HL-60/S4 treated with retinoic acid at 250 ng/mL for 4 days and 3 days (cell line): ENCODE data around the gene SERGEF.
"Not testable (repeated sequence)": the region's sequence is repeated elsewhere in the genome, so short reads cannot be mapped to it uniquely, and the experiment has no call there.

Experiments used
- in situ Hi-C: fragments of 300-500 bp; cut with MboI; formaldehyde crosslinking; loops from 2 replicates; pipeline ENCODE4 v1.7.0; 2022; ENCODE audit warnings: low sequenced_read_pairs

SERGEF gene

DNA sequence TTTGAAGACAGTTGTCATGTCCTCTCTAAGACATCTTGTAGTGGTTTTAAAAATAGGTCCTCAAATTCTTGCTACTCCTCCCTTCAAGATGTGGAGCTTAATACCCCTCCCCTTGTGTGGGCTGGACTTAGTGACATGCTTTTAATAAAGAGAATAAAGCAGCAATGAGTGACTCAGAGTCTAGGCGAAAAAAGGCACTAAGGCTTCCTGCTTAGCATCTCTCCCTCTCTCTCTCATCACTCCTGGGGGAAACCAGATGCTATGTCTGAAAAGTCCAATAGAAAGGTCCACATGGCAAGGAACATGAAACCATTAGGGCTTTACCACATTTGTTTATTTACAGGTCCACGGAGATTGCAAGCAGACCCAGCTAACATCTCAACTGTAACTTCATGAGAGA lies 11.7 kb downstream of the SERGEF start:
- in situ Hi-C loops, result no loop called here

DNA sequence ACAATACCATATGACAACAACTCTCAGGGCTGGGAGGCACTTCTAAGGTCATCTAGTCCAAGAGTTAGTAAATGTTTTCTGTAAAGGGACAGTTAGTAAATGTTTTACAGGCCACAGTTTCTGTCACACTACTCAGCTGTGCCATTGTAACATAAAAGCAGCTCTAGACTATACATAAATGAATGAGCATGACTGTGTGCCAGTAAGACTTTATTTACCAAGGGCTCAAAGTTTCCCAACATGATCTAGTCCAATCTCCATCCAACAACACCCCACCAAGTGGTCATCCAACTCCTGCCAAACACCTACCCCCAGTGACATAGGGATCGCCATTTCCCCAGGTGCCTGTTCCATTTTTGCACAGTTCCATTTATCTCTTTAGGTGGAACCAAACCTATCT lies 12.1 kb downstream of the SERGEF start:
- in situ Hi-C loops, result no loop called here

DNA sequence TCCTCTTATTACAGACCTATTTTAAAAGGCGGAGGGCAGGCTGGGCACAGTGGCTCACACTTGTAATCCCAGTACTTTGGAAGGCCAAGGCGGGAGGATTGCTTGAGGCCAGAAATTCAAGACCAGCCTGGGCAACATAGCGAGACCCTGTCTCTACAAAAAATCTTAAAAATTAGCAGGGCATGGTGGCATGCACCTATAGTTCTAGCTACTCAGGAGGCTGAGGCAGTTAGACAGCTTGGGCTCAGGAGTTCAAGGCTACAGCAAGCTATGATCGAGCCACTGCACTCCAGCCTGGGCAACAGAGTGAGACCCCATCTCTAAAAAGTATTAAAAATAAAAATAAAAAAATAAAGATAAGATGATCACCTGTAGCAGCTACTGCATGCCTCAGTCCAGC lies 12.7 kb downstream of the SERGEF start:
- in situ Hi-C loops, result not testable (repeated sequence)

DNA sequence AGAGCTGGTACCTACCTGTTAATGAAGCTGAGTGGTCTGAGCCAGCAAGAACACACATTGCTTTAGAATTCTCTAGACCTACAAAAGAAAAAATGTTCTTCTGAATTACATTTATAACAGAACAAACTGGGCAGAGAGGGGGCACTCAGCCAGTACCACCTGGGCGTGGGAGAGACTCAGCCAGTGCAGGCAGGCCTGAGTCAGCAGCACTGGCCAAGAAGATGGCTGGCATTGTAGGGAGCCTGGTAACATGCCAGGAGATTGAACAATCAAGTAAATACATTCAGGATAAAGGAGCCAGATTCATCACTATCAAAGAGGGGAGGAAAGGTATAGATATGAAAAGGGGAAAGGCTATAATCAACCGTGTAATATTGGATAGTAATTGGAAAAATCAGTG lies 19.9 kb downstream of the SERGEF start:
- in situ Hi-C loops, result loop anchor here (25.0 kb wide), 2 partner anchors 256 to 406 kb away; partner anchors contain the start of gene KCNC1

DNA sequence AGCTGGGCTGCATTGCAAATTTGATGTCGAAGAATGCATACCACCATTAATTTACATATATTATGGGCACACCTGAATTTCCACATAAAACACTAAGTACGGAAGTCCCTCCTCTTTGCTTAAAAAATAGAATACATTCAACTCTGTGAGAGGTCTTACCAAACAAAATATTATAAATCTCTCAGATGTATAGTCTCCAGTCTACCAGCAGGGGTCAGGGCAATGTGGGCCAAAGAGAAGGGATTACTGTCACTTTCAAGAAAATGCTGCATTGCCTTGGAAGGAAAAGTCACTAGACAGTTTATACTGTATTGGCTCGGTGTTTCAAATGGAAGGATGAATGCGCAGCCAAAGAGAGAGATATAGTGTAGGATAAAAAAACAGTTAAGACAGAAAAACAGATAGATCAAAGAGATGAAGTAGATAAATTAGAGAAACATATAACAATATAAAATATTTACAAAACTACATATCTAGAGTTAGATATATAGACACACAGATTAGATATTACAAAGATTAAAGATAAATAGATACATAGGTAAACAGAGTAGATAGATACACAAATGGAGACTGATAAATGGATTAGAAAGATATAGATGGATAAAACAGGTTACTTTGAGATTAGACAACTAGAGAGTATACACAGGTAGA lies 20.9 kb downstream of the SERGEF start:
- in situ Hi-C loops, result loop anchor here (25.0 kb wide), 2 partner anchors 255 to 405 kb away; partner anchors contain the start of gene KCNC1

DNA sequence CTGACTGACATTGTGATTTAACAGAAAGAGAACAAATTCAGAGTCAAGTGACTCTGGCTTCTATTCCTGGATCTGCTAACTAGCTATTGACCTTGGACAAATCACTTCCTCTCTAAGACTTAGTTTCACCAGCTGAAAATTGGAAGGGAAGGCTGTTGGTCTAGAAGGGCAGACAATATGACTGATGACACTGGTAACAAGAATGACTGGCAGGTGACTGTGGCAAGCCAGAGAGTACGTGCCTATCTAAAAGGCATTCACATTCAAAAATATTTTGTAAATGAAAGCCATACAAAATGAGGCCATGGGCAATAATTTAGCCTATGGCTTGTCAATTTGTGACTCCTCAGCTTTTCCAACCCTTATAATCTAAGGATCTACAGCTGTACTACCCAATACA lies 23.5 kb downstream of the SERGEF start:
- in situ Hi-C loops, result loop anchor here (25.0 kb wide), 2 partner anchors 252 to 402 kb away; partner anchors contain the start of gene KCNC1

DNA sequence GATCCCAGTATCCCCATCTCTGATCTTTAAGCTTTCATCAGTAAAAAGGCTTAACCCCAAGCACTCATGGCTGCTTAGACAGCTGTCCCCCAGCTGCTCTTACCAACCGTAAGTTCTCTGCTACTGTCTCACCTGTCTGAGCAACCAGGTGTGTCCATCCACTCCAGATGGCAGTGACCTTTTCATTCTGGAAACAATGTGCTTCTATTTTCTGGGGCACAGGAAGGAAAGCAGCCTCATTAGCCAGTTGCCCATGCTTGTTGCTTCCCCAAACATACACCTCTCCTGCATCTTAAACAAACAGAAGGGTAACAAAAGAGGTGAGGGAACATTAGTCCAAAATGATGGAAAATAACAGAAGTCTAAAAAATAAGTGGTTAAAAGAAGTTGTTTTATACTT lies 24.4 kb downstream of the SERGEF start:
- in situ Hi-C loops, result loop anchor here (25.0 kb wide), 2 partner anchors 251 to 401 kb away; partner anchors contain the start of gene KCNC1

DNA sequence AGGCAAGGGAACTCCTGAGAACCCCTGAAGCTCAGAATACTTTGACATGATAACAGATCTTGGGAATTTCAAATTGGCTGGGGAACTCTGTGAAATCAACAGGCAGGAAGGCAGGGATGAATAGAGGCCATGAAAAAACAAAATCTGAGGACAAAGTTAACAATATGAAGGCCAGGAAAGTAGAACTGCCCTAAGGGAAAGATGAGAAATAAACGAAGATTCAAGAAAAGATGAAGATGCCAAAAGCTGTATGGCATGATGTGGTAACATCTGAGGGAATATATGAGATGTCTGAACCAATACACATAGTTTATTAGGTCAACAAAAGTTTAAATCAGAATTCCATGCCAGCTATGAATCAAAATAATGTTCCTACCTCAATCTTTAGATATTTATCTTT lies 25.0 kb downstream of the SERGEF start:
- in situ Hi-C loops, result loop anchor here (25.0 kb wide), 2 partner anchors 251 to 401 kb away; partner anchors contain the start of gene KCNC1

DNA sequence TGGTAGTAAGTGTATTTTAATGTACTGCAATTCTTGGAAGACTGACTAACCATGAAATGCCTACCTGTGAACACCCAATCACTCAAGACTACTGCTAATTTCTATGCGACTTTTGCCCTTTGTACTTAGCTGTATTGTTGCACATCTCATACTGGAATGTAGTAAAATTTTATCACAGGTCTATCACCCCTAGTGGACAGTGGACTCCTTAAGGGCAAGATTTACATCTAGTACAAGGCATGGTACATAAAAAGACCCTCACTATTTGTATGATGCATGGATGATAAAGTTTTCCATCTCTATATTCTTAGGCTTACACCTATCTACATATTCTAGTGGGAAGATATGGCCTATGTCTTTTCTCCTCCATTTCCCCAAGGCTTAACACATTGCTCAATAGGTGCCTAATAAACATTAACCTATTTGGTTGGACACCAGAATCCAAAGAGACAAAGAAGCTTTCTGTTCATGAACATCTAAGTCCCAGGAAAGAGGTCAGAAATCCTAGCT lies 26.1 kb downstream of the SERGEF start:
- in situ Hi-C loops, result loop anchor here (25.0 kb wide), 2 partner anchors 249 to 399 kb away; partner anchors contain the start of gene KCNC1

DNA sequence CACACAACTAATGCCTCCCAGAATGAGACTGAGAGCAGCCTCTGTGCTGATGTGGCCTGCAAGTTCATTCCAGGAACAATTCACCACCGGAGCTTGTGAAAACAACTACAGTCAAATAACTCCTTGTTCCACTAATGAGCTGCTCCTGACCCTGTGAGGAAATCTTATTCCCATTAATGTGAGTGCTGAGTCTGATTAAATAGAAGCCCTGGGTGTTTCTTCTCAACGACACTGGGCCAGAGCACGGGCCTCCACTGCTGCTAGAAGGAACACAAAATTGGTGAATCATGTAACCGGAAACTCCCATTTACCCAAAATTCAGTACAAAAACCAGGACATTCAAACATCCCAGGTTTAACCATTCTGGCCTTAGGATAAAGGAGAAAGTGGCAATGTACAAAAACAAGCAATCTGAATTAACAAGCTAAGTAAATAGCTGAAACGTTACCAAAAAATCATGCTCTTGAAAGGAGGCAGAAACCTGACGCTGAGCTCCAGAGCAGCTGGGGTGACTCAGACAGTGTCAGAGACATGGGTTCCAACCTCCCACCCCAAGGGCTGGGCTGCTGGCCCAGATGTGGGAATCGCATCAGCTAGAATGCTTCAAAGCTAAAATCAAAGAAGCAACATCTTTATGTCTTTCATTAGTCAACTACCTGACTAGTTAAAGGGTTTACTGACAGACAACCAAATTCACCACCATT lies 26.7 kb downstream of the SERGEF start:
- in situ Hi-C loops, result loop anchor here (25.0 kb wide), 2 partner anchors 249 to 399 kb away; partner anchors contain the start of gene KCNC1

DNA sequence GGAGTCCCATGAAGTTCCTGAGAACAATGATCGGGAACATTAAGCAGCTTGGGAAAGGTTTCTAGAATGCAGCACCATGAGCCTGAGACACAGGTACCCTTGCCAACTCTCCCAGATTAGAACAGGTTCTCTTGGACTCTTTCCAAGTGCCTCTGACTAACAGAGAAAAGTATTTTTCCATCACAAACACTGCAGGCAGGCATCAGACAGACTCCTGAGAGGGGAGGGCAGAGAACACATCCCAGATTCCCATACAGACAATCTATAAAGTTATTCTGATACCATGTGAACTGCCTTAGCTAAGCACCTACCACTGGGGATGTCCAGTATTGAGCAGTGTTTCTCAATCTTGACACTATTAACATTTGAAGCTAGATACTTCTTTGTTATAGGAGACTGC lies 27.3 kb downstream of the SERGEF start:
- in situ Hi-C loops, result loop anchor here (25.0 kb wide), 2 partner anchors 248 to 398 kb away; partner anchors contain the start of gene KCNC1

DNA sequence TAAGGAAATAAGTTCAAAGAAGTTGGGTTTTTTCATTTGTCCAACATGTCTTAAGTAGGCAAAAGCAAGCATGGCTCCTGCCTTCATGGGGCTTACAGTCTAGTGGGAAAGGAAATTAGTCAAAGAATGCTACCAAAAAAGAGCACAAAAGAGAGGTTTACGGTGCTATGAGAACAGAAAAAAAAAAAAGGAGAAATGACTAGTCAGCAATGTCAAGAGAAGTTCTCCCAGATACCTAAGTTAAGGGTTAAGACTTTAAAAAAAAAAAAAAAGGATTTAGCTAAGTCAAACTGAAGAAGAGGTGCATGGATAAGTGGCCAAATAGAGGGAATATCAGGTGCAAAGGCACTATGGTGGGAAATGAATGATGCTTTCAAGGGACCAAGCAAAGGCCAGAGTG lies 29.3 kb downstream of the SERGEF start:
- in situ Hi-C loops, result loop anchor here (25.0 kb wide), 2 partner anchors 246 to 396 kb away; partner anchors contain the start of gene KCNC1

DNA sequence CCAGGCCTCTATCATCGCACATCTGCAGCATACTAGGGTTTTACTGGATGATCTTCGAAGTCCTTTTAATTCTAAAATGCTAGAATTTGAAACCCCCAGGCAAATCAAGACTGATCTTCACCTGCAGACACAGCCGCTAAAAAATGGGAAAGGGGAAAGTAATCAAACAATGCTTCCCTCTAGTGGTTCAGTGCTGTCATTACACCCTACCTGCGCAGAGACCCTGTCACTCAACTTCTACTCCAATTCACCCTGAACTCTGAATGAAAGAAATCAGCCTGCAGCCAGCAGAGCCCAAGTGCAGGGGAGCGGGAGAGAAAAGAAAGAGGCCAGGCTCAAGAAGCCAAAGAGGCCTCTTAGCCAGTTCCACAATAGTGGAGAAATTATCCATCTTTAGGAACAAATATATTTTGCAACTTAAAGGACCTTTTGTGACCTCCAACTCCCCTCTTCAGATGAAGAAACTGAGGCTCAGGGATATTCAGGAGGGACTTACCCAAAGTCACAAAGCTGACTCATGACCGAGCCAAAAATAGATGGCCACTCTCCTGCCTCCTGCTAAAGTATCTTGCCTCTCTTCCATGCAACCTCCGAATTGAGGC lies 33.0 kb downstream of the SERGEF start:
- in situ Hi-C loops, result loop anchor here (25.0 kb wide), 2 partner anchors 243 to 393 kb away; partner anchors contain the start of gene KCNC1

DNA sequence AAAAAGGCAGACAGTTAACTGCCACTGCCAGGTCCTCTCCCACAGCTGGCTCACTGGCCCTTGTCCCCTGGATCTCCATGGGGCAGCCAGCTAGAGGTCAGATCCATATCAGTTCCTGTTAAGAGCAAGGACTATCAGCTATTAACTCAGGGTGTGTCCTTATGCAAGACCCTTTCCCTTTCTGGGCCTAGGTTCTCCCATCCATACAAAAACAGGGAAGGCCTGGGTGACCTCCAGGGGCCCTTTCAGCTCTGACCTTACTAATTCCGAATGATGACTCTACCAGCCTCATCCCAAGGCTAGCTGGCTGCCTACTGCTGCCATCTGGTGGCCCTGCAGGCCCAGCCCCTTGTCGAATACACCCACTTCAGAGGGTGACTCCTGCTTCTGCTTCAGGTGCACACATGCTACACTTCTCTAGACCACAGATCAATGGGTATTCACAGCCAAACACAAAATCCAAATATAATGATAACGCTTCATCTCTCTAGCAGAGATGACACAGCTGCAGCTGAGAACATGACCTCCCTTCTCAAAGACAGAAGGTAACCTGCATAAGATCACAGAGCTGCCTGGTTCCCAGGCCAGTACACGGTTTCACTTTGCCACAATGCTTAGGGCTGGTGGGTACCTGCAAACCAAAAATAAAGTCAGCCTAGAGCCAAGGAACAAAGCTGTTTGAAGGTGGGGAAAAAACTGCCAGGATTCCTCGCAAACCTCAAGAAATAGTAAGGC lies 34.1 kb downstream of the SERGEF start:
- in situ Hi-C loops, result loop anchor here (25.0 kb wide), 2 partner anchors 241 to 391 kb away; partner anchors contain the start of gene KCNC1

DNA sequence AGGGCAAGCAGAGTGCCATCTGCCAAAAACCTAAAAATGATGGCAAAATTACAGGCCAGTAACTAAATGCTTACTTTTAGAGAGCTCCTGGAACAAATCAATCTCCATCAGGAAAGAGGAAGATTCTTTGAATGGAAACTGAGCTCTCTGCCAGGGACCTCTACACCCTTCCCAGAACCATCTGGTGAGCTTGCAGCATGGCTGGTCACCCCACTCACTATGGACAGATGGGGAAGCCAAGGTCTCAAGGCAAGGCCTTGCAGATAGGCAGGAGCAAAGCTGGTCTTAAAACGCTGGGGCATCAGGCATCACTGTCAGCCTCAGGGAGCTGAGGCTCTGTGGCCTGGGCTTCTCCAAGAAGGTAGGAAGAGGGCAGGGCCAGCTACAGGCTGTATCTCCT lies 36.2 kb downstream of the SERGEF start:
- in situ Hi-C loops, result loop anchor here (25.0 kb wide), 2 partner anchors 239 to 389 kb away; partner anchors contain the start of gene KCNC1

DNA sequence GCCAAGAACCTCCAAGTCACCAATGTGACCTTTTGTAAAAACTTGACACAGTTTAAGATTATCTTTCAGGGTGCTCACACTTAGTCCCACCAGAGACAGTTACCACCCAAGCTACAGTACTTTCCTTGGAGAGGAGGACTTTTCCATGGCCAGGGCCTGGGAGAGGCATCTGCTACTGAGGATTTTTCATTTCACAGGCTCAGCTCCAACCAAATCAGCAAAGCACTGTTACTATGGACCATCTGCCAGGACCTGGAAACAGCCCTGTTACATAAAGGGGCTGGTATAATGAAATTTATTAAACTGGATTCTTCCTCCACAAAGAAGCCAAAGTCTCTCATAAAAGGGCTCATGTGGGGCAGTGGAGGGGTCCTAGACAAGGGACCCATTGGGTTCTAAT lies 38.6 kb downstream of the SERGEF start:
- in situ Hi-C loops, result no loop called here

DNA sequence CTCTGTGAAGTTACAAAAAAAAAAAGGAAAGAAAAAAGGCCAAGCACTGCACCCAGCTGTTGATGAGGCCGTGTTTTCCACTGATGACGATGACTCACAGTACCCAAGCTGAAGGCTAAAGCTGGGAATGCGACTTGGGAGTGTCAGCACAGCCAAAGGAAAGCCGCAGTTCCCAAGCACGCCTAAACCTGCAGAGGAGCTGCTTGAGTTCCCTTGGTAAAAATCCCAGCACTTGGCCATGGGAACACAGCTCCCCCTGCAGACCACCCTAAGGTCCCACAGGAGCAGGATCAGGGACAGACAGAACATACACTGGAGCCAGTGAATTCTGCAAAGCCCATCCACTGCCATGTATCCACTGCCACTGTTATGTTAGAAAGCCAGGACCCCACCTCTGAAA lies 39.9 kb downstream of the SERGEF start:
- in situ Hi-C loops, result no loop called here

DNA sequence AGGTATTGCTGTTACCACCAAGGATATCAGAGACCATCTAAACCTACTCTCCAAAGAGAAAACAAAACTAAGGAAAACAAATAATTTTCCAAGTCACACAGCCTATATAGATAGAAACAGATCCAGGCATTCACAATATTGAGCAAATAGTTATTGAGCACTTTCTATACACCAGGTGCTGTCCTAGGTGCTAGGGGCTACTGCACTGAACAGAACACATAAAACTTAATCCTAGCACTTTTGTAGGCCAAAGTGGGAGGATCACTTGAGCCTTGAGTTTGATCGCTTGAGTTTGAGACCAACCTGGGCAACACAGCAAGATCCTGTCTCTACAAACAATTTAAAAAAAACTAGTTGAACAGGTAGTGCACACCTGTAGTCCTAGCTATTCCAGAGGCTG lies 44.6 kb downstream of the SERGEF start:
- in situ Hi-C loops, result no loop called here

DNA sequence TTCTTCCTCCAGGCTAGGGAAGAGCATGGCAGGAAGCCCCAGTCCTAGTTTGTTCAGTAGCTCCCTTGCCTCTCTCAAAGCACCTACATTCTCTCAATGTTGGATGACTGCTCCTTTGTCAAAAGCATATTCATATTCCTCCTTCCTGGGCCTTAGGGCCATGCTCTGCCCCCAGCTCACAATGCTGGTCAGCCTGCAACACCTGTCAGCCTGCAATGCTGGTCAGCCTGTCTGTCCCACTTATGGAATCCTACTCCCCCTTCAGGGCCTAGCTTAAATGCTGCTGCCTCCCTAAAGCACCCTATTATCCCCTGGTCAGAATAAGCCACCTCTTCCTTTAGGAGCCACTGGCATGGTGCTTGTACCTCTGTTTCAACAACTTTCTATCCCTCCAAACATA lies 45.2 kb downstream of the SERGEF start:
- in situ Hi-C loops, result no loop called here

DNA sequence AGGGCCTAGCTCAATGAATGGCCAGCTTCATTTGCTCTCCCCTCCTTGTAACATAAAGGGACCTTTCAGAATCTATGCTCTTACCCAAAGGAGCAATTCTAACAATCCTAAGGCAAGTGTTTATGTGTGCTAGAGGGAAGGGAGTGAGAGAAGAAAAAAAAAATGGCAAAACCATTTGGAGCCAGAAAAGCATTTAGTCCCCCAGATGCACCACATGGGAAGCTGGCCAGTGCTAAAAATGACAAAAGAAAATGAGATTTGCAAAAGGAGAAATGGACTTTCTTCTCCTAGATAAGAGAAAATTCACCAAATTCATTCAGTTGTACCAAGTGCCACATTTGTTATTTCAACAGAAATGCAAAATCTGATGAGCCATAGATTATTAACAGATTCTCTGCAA lies 52.8 kb downstream of the SERGEF start:
- in situ Hi-C loops, result no loop called here
